Liver (tissue), 3 donors: Measurements from ENCODE around the gene CYB561D2.

Experiments
- ATF3 ChIP-seq: IDR thresholded peaks from 2 replicates; pipeline ENCODE4 v1.6.1; 2016; ENCODE audit warnings: antibody characterized with exemption
- CTCF ChIP-seq: fragments of 150-350 bp; IDR thresholded peaks from 2 replicates; pipeline ENCODE4 v1.5.1; 2017; ENCODE audit warnings: improper control_type of control experiment, low read depth, low read length; ENCODE audit not compliant: missing input control
- MAX ChIP-seq: IDR thresholded peaks from 2 replicates; pipeline ENCODE4 v1.6.1; 2016; ENCODE audit warnings: antibody characterized with exemption
- REST ChIP-seq: IDR thresholded peaks from 2 replicates; pipeline ENCODE4 v1.6.1; 2016; ENCODE audit warnings: antibody characterized with exemption, mild to moderate bottlenecking
- SP1 ChIP-seq: IDR thresholded peaks from 2 replicates; pipeline ENCODE4 v1.6.1; 2018; ENCODE audit warnings: antibody characterized with exemption, mild to moderate bottlenecking
- TAF1 ChIP-seq: conservative IDR thresholded peaks from 2 replicates; pipeline ENCODE4 v1.6.1; 2016; ENCODE audit warnings: antibody characterized with exemption, mild to moderate bottlenecking
- YY1 ChIP-seq: IDR thresholded peaks from 2 replicates; pipeline ENCODE4 v1.6.1; 2016; ENCODE audit warnings: antibody characterized with exemption, mild to moderate bottlenecking
- donor health status: healthy.
- donor health status: healthy.

GRCh38 chr3:50353245-50354004 is 2.8 kb downstream of the CYB561D2 start:
- TF ChIP-seq CTCF (no peak), TAF1 (no peak), ATF3 (no peak), REST (no peak), YY1 (no peak), SP1 (no peak), MAX (no peak)
